Stomach smooth muscle (tissue), 2 donors: Measurements from ENCODE around the gene BARX2.

Source experiments
- H3K27ac ChIP-seq: one replicate; pipeline ENCODE4 v1.7.0; 2013; ENCODE audit warnings: mild to moderate bottlenecking, low read length, inconsistent platforms
- H3K27me3 ChIP-seq, 2 donors: one replicate each; pipeline ENCODE4 v1.7.0; 2013; ENCODE audit warnings: low read length in 2 of 2; ENCODE audit not compliant: insufficient read depth in 2 of 2, control insufficient read depth in 1 of 2
- H3K36me3 ChIP-seq, 2 donors: one replicate each; pipeline ENCODE4 v1.7.0; 2013; ENCODE audit warnings: low read length in 2 of 2; ENCODE audit not compliant: control insufficient read depth in 2 of 2, insufficient read depth in 2 of 2
- H3K4me1 ChIP-seq: one replicate; pipeline ENCODE4 v1.7.0; 2013; ENCODE audit warnings: low read length; ENCODE audit not compliant: control insufficient read depth, insufficient read depth
- H3K4me3 ChIP-seq, 2 donors: one replicate each; pipeline ENCODE4 v1.7.0; 2013; ENCODE audit warnings: low read length in 2 of 2
- H3K9ac ChIP-seq, 2 donors: one replicate each; pipeline ENCODE4 v1.7.0; 2013; ENCODE audit warnings: low read length in 2 of 2, mild to moderate bottlenecking in 1 of 2
- H3K9me3 ChIP-seq, 2 donors: one replicate each; pipeline ENCODE4 v1.7.0; 2013; ENCODE audit warnings: low read length in 2 of 2; ENCODE audit not compliant: control insufficient read depth in 2 of 2
- donor health status: healthy.
- donor health status: Pancreatic carcinoma.

BARX2 gene

DNA sequence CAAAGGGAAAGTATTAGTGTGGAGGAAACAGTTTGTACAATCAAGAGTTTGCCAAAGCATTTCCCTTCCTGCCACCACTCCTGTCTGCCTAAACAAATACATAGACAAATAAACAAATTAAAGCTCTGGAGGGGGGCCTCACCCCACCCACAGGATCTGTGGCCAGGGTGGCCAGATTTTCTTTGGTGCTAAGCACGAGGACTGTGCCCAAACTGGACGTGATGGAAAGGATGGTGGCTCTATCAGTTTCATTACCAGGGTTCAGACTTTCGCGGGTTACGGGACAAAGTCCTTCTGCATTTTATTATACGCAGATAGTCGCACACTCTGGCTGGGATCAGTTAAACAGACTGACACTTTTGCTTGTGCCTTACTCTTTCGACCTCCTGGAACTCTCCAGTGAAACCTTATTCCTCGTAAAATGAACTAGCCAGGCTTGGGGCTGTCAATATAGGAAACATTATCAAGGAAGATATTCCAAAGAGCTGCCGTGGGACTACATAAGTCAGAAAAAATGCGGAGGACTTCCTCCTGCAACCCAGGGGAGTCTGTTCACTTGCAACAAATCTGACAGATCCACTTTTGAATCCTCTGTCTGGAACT lies 11.2 kb downstream of the BARX2 start:
- Histone ChIP-seq H3K9me3 (no peaks in the 10 kb centered on the region), H3K4me3 (no peak overlapping the region), H3K27ac (no peak overlapping the region), H3K9ac (no peak overlapping the region), H3K36me3 (no peaks in the 10 kb centered on the region), H3K4me1 (no peaks in the 10 kb centered on the region), H3K27me3 (peaks cover 10 to 20% of the 10 kb centered on the region in 2 donors)

DNA sequence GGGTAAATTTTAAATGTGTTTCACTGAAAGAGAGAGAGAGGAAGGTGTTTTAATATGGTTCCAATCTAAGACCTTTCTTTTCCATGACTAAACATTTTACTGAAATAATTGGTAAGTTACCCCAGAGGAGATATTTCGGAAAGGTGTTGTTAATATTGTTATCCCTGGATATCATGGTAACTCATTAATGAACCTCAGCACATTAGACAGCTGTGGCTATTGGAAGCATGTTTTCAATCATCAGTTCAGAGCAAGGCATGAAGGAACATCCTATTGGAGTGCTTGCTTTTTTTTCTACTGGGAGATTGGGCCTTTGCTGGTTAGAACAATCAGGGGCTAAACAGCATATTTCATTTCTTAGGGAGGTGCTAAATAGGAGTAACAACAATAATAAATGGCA lies 11.8 kb downstream of the BARX2 start:
- Histone ChIP-seq H3K27ac (no peak overlapping the region), H3K4me3 (no peak overlapping the region), H3K4me1 (no peaks in the 10 kb centered on the region), H3K9ac (no peak overlapping the region), H3K27me3 (peaks cover 10 to 19% of the 10 kb centered on the region in 2 donors), H3K36me3 (no peaks in the 10 kb centered on the region), H3K9me3 (no peaks in the 10 kb centered on the region)

DNA sequence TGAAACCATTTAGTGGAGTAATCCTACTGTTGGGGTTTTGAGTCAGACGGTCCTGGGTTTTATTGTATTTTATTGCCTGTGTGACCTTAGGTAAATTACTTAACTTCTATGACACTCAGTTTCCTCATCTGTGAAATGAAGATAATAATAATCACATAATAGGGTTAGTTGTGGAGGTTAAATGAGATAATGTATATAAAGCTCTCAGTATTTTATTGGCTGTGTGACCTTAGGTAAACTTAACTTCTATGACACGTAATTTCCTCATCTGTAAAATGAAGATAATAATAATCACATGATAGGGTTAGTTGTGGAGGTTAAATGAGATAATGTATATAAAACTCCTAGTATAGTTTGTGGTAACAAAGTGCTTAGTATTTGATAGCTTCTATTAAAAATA lies 13.2 kb downstream of the BARX2 start:
- H3K27ac ChIP-seq, result no peak overlapping the region
- H3K4me3 ChIP-seq, result no peak overlapping the region
- H3K9me3 ChIP-seq, result no peaks in the 10 kb centered on the region
- H3K4me1 ChIP-seq, result no peaks in the 10 kb centered on the region
- H3K36me3 ChIP-seq, result no peaks in the 10 kb centered on the region
- peaks cover 10 to 16% of the 10 kb centered on the region in 2 donors for H3K27me3 ChIP-seq
- no peak overlapping the region for H3K9ac ChIP-seq

DNA sequence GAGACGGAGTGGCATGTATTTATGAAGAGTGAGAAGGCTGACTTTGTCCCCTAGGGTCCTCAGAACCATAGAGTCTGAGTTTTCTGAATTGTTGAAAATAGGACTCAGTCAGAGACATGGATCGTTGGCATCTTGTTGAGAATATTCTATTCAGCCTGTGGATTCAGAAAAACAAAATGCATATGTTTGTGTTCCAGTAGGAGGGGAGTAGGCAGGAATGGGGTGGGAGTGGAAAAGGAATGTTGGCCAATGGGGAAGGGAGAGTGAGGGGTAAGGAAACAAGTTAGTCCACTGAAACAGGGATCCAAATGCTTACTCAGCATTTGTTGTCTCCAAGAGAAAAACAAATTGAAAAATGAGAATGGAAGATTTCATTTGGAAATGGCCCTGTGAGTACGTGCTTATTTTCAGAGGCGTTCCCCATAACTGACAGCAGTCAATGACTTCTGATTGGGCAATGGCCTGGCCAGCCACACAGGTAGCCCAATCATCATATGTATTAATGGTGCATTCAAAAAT lies 14.7 kb downstream of the BARX2 start:
- Histone ChIP-seq H3K4me1 (no peaks in the 10 kb centered on the region), H3K4me3 (no peak overlapping the region), H3K27ac (no peak overlapping the region), H3K9me3 (no peaks in the 10 kb centered on the region), H3K27me3 (peaks cover 7 to 14% of the 10 kb centered on the region in 2 donors), H3K9ac (no peak overlapping the region), H3K36me3 (no peaks in the 10 kb centered on the region)

DNA sequence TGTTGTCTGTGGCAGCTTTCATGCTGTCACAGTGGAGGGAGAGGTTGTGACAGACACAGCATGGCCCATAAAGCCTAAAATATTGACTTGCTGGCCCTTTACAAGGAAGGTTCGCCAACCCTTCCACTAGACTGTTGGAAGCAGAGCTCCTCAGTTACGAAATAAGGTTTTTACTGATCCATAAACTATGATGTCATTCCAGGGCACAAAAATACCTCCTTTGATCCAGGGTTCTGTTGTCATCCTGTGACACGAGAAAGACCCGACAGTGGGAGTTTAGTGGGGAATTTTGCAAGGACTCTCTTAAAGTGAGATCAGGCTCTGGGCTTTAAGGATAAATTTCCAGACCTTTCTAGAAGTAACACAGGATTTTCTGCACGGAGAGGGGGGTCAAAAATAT lies 15.7 kb downstream of the BARX2 start:
- Histone ChIP-seq H3K27me3 (peaks cover 6 to 14% of the 10 kb centered on the region in 2 donors), H3K4me1 (no peaks in the 10 kb centered on the region), H3K9me3 (no peaks in the 10 kb centered on the region), H3K4me3 (no peak overlapping the region), H3K9ac (no peak overlapping the region), H3K27ac (no peak overlapping the region), H3K36me3 (no peaks in the 10 kb centered on the region)

DNA sequence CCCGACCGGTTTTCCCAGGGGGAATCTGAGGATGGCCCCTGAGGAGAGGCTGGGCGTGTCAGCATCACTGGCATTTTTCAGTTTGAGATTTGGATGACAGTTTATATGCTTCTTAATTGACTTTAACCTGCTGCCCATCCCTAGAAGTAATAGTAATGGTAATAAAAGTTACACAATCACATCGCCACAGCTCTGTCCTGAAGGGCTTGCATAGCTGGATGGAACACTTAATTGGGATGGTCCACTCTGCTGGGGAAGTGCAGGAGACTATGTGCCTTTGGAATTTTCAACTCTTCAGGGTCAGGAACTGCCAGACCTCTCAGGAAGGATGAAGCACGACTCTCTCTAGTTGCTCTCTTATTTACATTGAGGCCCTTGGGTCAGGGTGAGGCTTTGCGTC lies 16.2 kb downstream of the BARX2 start:
- Histone ChIP-seq H3K36me3 (no peaks in the 10 kb centered on the region), H3K4me3 (no peak overlapping the region), H3K27ac (no peak overlapping the region), H3K9ac (no peak overlapping the region), H3K27me3 (peaks cover 7 to 12% of the 10 kb centered on the region in 2 donors), H3K9me3 (no peaks in the 10 kb centered on the region), H3K4me1 (no peaks in the 10 kb centered on the region)

DNA sequence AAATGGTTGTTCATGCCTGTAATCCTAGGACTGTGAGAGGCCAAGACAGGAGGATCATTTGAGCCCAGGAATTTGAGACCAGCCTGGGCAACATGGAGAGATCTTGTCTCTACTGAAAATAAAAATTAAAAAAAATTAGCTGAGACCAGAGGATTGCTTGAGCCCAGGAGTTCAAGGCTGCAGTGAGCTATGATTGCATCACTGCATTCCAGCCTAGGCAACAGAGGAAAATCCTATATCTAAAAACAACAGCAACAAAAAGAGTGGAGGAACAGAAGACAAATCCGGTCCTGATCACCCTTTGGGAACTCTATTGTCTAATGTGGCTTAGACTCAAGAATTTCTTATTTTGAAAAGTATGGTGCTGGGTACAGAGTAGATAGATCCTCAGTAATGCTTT lies 17.3 kb downstream of the BARX2 start:
- H3K36me3 ChIP-seq, result no peaks in the 10 kb centered on the region
- H3K4me1 ChIP-seq, result no peaks in the 10 kb centered on the region
- peaks cover 7 to 11% of the 10 kb centered on the region in 2 donors for H3K27me3 ChIP-seq
- H3K4me3 ChIP-seq, result no peak overlapping the region
- H3K9me3 ChIP-seq, result no peaks in the 10 kb centered on the region
- no peak overlapping the region for H3K9ac ChIP-seq
- no peak overlapping the region for H3K27ac ChIP-seq

DNA sequence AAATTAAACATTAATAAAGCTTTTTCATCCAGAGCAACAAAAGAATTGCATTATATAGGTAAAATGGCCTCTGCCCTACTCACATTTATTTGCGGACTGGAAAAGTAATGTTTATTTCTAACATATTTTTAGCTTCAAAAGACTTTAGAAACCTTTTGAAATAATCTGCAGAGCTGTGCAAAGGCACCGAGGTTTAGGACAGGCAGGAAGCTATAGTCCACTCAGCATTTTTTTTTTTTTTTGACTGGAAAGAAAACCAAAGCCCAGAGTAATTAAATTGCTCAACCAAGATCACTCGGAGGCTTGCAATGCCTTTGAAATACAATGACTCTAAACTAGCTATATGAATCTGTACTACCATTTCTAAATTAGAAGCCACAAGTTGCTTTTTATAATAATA lies 19.1 kb downstream of the BARX2 start:
- Histone ChIP-seq H3K27ac (no peak overlapping the region), H3K9ac (no peak overlapping the region), H3K36me3 (no peaks in the 10 kb centered on the region), H3K27me3 (peaks cover 5 to 11% of the 10 kb centered on the region in 2 donors), H3K4me1 (no peaks in the 10 kb centered on the region), H3K4me3 (no peak overlapping the region), H3K9me3 (no peaks in the 10 kb centered on the region)

DNA sequence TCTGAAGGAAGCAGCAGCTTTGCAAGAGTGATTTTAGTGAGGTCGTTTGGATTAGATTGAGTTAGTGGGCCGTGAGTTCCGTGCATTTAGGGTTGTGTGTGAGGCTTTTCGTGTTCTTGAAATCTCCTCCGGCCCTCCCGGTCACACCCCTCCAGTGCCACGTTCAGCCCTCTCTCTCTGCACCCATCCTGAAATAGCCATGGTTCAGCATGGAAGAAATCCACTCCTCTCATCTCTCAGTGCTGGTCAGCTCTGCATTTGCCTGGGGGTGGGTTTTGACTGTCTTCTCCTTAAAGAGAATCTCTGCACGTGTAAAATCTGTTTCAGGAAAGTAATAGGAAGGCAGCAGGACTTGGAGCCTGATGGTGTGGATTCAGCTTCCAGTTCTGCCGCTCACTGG lies 19.8 kb downstream of the BARX2 start:
- Histone ChIP-seq H3K36me3 (no peaks in the 10 kb centered on the region), H3K9me3 (no peaks in the 10 kb centered on the region)

DNA sequence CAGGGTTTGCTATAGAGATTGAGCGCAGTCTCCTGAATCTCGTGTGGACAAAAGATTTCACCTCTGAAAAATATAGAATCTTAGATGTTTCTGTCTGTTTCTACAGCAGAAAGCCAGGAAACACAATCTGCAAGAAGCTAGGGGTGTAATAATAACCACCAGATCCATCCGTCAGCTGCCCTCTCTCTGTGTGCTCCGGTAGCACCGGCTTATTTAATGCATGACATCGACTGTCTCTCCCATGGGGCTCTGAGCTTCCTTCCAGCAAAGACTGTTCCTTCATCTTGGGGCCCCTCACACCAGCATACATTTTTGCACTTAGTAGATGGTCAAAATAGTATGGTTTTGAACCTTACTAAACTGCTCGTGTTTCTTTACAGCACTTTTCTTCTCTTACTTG lies 20.2 kb downstream of the BARX2 start:
- Histone ChIP-seq H3K27me3 (peaks cover 2 to 5% of the 10 kb centered on the region in 2 donors), H3K9me3 (no peaks in the 10 kb centered on the region), H3K9ac (no peak overlapping the region), H3K4me1 (no peaks in the 10 kb centered on the region), H3K27ac (no peak overlapping the region), H3K4me3 (no peak overlapping the region), H3K36me3 (no peaks in the 10 kb centered on the region)

More for the DNA sequence above, 19.8 kb downstream of the BARX2 start:
- Histone ChIP-seq H3K4me1 (no peaks in the 10 kb centered on the region), H3K9ac (no peak overlapping the region), H3K27ac (no peak overlapping the region), H3K4me3 (no peak overlapping the region), H3K27me3 (peaks cover 5 to 6% of the 10 kb centered on the region in 2 donors)

DNA sequence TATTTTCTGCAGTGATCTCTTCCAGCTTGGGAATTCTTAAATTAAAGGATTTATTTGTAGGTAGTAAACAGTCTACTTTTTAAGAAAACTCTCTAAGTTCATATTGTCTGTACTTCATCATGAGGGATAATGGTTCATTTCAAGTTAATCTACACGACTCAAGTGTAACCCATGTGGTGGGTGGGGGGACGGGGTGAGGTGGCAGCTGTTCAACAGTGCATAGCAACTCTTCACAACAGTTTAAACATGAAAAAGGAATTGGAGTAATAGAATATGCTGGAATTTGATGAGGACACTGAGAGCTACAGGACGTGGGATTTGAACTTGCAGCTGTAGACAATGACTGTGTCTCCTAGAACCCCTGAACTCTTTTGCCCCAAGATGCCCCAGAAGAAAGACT lies 20.8 kb downstream of the BARX2 start:
- no peak overlapping the region for H3K9ac ChIP-seq
- H3K36me3 ChIP-seq, result no peaks in the 10 kb centered on the region
- H3K9me3 ChIP-seq, result no peaks in the 10 kb centered on the region
- H3K27me3 ChIP-seq, result peaks cover 2 to 5% of the 10 kb centered on the region in 2 donors
- H3K4me3 ChIP-seq, result no peak overlapping the region
- no peak overlapping the region for H3K27ac ChIP-seq
- no peaks in the 10 kb centered on the region for H3K4me1 ChIP-seq
